ENCODE data around the gene CELA3A.
A peak's percentile ranks its signal among the peaks of the same experiment; 100 is the strongest.
"Not testable (repeated sequence)": the region's sequence is repeated elsewhere in the genome, so short reads cannot be mapped to it uniquely, and the experiment has no call there.

DNA sequence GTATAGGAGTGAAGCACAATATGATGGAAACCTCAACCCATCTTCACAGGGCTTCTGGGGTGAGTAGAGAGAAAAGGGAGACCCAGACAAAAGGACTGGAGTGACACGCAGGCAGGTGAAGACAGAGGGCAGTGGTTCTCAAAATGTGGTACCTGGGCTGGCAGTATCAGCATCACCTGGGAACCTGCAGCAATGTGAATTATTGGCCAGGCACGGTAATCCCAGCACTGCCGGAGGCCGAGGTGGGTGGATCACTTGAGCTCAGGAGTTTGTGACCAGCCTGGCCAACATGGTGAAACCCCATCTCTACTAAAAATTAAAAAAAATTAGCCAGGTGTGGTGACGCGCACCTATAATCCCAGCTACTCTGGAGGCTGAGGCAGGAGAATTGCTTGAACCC is 19.3 kb upstream of the CELA3A start:
- TF ChIP-seq YY1 (IDR thresholded peaks at IDR 0.05; ENCODE audit: low read depth, low read length); EZH2 (IDR thresholded peaks at IDR 0.05; ENCODE audit: low read depth, low read length, severe bottlenecking); TAF1 (IDR thresholded peaks at IDR 0.05; ENCODE audit: low read depth, low read length): not testable (repeated sequence)
- peak in 1 of 2 experiments; percentile 26; a peak in 2 of 4 replicates for TF ChIP-seq RAD21 (IDR thresholded peaks at IDR 0.05 in 1 of 2, conservative IDR thresholded peaks at IDR 0.05 in 1 of 2; ENCODE audit: low read depth in 2 of 2, low read length in 2 of 2)
